Measurements from ENCODE around the gene FERMT3.
A peak's percentile ranks its signal among the peaks of the same experiment; 100 is the strongest.

FERMT3 gene

GRCh38 chr11:64267207-64267945 lies 60.9 kb downstream of the FERMT3 start:
- no peak for DNase-seq

- DNase-seq, result no peak
These were observed 61.7 kb downstream of the FERMT3 start for GRCh38 chr11:64268025-64268892.

- peak in 1 of 2 donors; percentile 35 for DNase-seq
These were observed 62.5 kb downstream of the FERMT3 start for GRCh38 chr11:64268893-64269539.

GRCh38 chr11:64269540-64270220 lies 63.2 kb downstream of the FERMT3 start:
- DNase-seq, result peak; percentile 97
